Skeletal muscle tissue (tissue), 4 donors: ENCODE results near the gene HLA-DPA1. TPM values are rescaled to one million over a fixed set of nuclear protein-coding genes. Genes with fewer than 3 reads are reported as not detected.
"Not testable (repeated sequence)": the region's sequence is repeated elsewhere in the genome, so short reads cannot be mapped to it uniquely, and the experiment has no call there.

ENCODE experiments used
- H3K27ac ChIP-seq: one replicate; pipeline ENCODE4 v1.7.0; 2013; ENCODE audit warnings: mild to moderate bottlenecking, low read depth, low read length, inconsistent platforms
- H3K27me3 ChIP-seq, 3 donors: one replicate each; pipeline ENCODE4 v1.7.0; 2013; ENCODE audit warnings: low read length in 3 of 3; ENCODE audit not compliant: control insufficient read depth in 3 of 3, insufficient read depth in 3 of 3
- H3K36me3 ChIP-seq, 3 donors: one replicate each; pipeline ENCODE4 v1.7.0; 2013; ENCODE audit warnings: low read length in 3 of 3; ENCODE audit not compliant: control insufficient read depth in 3 of 3, insufficient read depth in 3 of 3
- H3K4me1 ChIP-seq, 3 donors: one replicate each; pipeline ENCODE4 v1.7.0; 2013; ENCODE audit warnings: low read length in 3 of 3, mild to moderate bottlenecking in 3 of 3; ENCODE audit not compliant: control insufficient read depth in 3 of 3, insufficient read depth in 3 of 3
- H3K4me3 ChIP-seq, 3 donors: one replicate each; pipeline ENCODE4 v1.7.0; 2013; ENCODE audit warnings: low read length in 3 of 3
- H3K9ac ChIP-seq, 3 donors: one replicate each; pipeline ENCODE4 v1.7.0; 2013; ENCODE audit warnings: low read length in 3 of 3, mild to moderate bottlenecking in 3 of 3, moderate library complexity in 2 of 3, low read depth in 1 of 3
- H3K9me3 ChIP-seq, 3 donors: one replicate each; pipeline ENCODE4 v1.7.0; 2013; ENCODE audit warnings: low read length in 3 of 3; ENCODE audit not compliant: control insufficient read depth in 3 of 3
- total RNA-seq: library from RNA; depleted of rRNA; stranded (reverse); fragments of >200 nt; gene quantifications from one replicate; pipeline ENCODE4 v1.2.3, GENCODE V29; 2014
- donor health status: Osteomylitis.

The HLA-DPA1 gene
- total RNA-seq, 1 donor from 2014 or later, result 14.6 TPM

DNA sequence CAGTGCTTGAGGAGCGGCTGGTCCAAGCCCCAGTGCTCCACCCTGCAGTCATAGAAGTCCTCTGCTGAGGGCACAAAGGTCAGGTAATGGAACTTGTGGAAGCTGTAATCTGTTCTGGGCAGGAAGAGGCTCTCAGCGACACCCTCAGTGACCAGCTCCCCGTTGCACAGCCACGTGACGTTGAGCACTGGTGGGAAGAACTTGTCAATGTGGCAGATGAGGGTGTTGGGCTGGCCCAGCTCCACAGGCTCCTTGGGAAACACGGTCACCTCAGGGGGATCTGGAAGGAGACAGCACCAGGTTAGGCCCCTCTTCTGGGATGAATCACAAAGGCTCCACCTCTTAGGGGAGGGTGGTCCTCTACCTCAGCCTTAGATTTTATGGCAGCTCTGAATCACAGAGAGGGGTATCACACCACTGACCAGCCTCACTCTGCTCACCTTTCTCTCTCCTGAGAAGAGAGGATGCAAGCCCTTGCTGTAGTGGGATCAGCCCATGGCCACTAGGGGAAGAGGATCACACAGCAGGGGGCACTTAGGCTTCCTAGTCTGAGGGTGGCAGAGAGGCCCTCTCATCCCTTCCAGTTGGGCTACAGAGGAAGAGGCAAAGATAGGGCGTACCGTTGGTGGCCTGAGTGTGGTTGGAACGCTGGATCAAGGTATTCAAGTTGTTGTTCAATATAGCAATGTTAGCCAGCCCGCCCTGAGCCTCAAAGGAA, 4.3 kb downstream of the HLA-DPA1 start:
- no peaks in the 10 kb centered on the region for H3K27me3 ChIP-seq
- H3K36me3 ChIP-seq, result peaks cover 0 to 5% (median 4%) of the 10 kb centered on the region in 3 donors
- no peak overlapping the region for H3K4me3 ChIP-seq
- no peak overlapping the region for H3K9ac ChIP-seq
- no peak overlapping the region for H3K27ac ChIP-seq
- no peaks in the 10 kb centered on the region for H3K4me1 ChIP-seq
- no peaks in the 10 kb centered on the region for H3K9me3 ChIP-seq

GRCh38 chr6:33066917-33067521, 6.4 kb downstream of the HLA-DPA1 start:
- Histone ChIP-seq H3K36me3 (peaks cover 0 to 5% (median 4%) of the 10 kb centered on the region in 3 donors), H3K9ac (no peak overlapping the region)

DNA sequence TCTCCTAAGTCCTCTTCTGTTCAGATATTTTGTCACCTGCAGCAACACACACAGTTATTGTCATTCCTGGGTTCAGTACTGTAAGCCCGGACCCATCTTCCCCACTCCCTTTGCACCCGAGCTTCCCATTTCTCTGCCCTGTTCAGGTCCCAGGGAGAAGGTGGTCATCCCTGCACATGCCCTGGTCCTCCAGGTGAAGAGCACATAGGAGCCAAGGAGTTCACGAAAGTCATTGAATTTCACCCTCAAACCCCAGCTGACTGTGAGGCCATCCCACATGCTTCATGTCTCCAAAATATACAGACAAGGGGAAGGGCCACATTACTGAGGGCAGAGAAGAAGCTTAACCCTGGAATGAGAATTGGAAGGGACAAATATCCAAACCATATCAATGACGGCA, 8.1 kb downstream of the HLA-DPA1 start:
- H3K27ac ChIP-seq, result peak overlapping the region; percentile 25
- peaks cover 0 to 5% (median 4%) of the 10 kb centered on the region in 3 donors for H3K36me3 ChIP-seq

More at GRCh38 chr6:33066917-33067521, 6.4 kb downstream of the HLA-DPA1 start:
- Histone ChIP-seq H3K4me1 (no peaks in the 10 kb centered on the region), H3K4me3 (no peak overlapping the region), H3K27me3 (peaks cover 0 to 4% (median 0%) of the 10 kb centered on the region in 3 donors), H3K9me3 (no peaks in the 10 kb centered on the region), H3K27ac (no peak overlapping the region)

DNA sequence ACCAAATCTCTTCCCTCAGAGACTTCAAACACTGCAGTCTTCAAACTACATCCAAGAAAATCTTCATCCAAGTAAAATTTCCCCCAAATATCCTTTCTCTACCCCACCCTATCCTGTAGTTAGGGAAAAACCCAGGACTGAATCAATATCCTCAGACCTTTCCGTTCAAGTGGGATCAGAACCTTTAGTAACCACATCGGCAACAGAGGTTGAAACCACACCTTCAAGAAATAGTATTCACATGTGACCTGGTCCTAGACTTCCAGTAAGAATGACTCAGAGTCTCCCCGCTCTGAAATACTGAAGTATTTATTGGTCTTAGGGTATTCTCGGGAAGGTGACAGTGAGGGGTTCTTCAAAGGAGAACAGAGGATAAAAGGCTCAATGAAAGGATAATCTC, 8.7 kb downstream of the HLA-DPA1 start:
- H3K9me3 ChIP-seq, result no peaks in the 10 kb centered on the region
- no peak overlapping the region for H3K9ac ChIP-seq
- H3K4me1 ChIP-seq, result no peaks in the 10 kb centered on the region
- peaks cover 0 to 4% (median 0%) of the 10 kb centered on the region in 3 donors for H3K27me3 ChIP-seq
- H3K27ac ChIP-seq, result peak overlapping the region; percentile 25
- H3K4me3 ChIP-seq, result no peak overlapping the region
- peaks cover 0 to 5% (median 4%) of the 10 kb centered on the region in 3 donors for H3K36me3 ChIP-seq

More for the DNA sequence above, 8.1 kb downstream of the HLA-DPA1 start:
- Histone ChIP-seq H3K4me1 (no peaks in the 10 kb centered on the region), H3K9ac (no peak overlapping the region), H3K4me3 (no peak overlapping the region), H3K27me3 (peaks cover 0 to 4% (median 0%) of the 10 kb centered on the region in 3 donors), H3K9me3 (no peaks in the 10 kb centered on the region)

DNA sequence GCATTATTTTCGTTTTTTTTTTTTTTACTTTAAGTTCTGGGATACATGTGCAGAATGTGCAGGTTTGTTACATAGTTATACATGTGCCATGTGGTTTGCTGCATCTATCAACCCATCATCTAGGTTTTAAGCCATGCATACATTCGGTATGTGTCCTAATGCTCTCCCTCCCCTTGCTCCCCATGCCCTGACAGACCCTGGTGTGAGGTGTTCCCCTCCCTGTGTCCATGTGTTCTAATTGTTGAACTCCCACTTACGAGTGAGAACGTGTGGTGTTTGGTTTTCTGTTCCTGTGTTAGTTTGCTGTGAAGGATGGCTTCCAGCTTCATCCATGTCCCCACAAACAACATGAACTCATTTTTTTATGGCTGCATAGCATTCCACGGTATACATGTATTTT, 10.0 kb downstream of the HLA-DPA1 start:
- H3K36me3 ChIP-seq, H3K4me1 ChIP-seq, H3K4me3 ChIP-seq, H3K27ac ChIP-seq, H3K9me3 ChIP-seq, H3K27me3 ChIP-seq, H3K9ac ChIP-seq: not testable (repeated sequence)

DNA sequence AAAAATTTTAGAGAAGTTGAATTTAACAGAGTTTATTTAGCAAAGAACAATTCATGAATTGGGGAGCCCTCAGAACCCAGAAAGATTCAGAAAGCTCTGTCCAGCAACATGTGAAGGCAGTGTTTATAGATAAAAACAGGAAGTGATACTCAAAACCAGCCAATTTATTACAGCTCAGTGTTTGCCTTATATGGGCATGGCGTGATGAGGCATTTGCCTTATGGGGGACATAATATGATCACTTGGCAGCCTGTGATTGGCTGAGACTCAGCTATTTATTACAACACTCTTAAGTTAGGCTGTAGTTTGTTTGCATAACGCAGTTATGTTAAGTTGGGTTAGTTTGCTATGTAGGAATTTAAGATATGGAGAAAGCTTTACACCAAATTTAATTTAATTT, 11.5 kb downstream of the HLA-DPA1 start:
- no peaks in the 10 kb centered on the region for H3K36me3 ChIP-seq
- H3K9me3 ChIP-seq, result no peaks in the 10 kb centered on the region
- H3K9ac ChIP-seq, result no peak overlapping the region
- no peak overlapping the region for H3K4me3 ChIP-seq
- peaks cover 0 to 4% (median 0%) of the 10 kb centered on the region in 3 donors for H3K27me3 ChIP-seq
- no peak overlapping the region for H3K27ac ChIP-seq
- H3K4me1 ChIP-seq, result no peaks in the 10 kb centered on the region

GRCh38 chr6:33057222-33058150, 16.0 kb downstream of the HLA-DPA1 start:
- H3K36me3 ChIP-seq, result no peaks in the 10 kb centered on the region
- H3K9ac ChIP-seq, result no peak overlapping the region
- H3K4me1 ChIP-seq, result no peaks in the 10 kb centered on the region
- H3K27ac ChIP-seq, result no peak overlapping the region
- no peak overlapping the region for H3K4me3 ChIP-seq
- H3K9me3 ChIP-seq, result no peaks in the 10 kb centered on the region
- H3K27me3 ChIP-seq, result no peaks in the 10 kb centered on the region

DNA sequence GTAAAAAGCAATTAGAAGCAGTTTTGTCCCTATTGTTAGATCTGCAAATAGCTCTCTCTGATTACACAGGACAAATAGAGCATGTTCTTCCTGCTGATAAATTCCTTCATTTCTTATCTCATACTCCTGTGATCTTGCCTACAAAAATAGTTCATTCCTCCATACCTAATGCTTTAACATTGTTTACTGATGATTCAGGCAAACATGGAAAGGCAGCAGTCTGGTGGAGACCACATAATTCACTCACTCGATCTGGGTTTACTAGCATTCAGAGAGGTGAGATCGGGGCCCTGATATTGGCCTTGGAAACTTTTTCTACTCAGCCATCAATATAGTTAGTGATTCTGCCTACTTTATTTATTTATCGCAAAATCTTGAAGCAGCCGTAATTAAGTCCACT, 20.2 kb downstream of the HLA-DPA1 start:
- H3K27ac ChIP-seq, result no peak overlapping the region
- H3K36me3 ChIP-seq, result no peaks in the 10 kb centered on the region
- H3K9me3 ChIP-seq, result no peaks in the 10 kb centered on the region
- H3K4me1 ChIP-seq, result no peaks in the 10 kb centered on the region
- H3K4me3 ChIP-seq, result no peak overlapping the region
- H3K27me3 ChIP-seq, result peaks cover 3 to 9% (median 8%) of the 10 kb centered on the region in 3 donors
- no peak overlapping the region for H3K9ac ChIP-seq

DNA sequence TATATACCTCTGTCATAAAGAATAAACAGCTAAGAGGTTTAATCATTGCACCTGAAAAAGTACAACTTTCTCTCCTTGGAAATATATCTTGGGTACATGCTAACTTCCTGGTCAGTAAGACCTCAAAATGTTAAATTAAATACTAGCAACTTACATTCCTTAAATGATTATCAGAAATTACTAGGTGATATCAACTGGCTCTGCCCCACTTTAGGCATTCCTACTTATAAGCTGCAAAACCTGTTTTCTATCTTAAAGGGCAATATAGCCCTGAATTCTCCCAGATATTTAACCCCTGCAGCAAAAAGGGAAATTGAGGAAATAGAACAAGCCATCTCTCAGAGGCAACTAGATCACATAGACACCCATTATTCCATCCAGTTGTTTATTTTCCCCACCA, 20.8 kb downstream of the HLA-DPA1 start:
- Histone ChIP-seq H3K27ac (no peak overlapping the region), H3K9me3 (no peaks in the 10 kb centered on the region), H3K36me3 (no peaks in the 10 kb centered on the region), H3K27me3 (peaks cover 3 to 11% (median 8%) of the 10 kb centered on the region in 3 donors), H3K4me3 (no peak overlapping the region), H3K9ac (no peak overlapping the region), H3K4me1 (no peaks in the 10 kb centered on the region)
